Measurements from ENCODE around the gene ZNF304. TPM values are rescaled to one million over a fixed set of nuclear protein-coding genes. Genes with fewer than 3 reads are reported as not detected.
A peak's percentile ranks its signal among the peaks of the same experiment; 100 is the strongest.

Gene ZNF304
- total and polyA plus RNA-seq, 10 donors: 2.9 to 16.7 (median 12.2) TPM

- no peak for TF ChIP-seq CTCF (IDR thresholded peaks at IDR 0.05 in 8 of 11, conservative IDR thresholded peaks at IDR 0.05 in 3 of 11)
- TF ChIP-seq POLR2AphosphoS5 (IDR thresholded peaks at IDR 0.05): no peak
- no peak for TF ChIP-seq POLR2A (IDR thresholded peaks at IDR 0.05)
- DNase-seq: no peak
- Histone ChIP-seq H3K27me3 (replicated peaks in 1 of 7) (no peaks in the 10 kb centered on the region), H3K27ac (no peak overlapping the region), H3K9me3 (peaks cover 0 to 24% (median 2%) of the 10 kb centered on the region in 8 donors), H3K4me1 (no peaks in the 10 kb centered on the region), H3K4me3 (no peak overlapping the region), H3K36me3 (peaks cover 0 to 4% (median 0%) of the 10 kb centered on the region in 6 donors)
- WGBS, 5 donors: 64 to 70% (median 67%) methylated on average over 3 of the region's 3 CpGs
- intact Hi-C loops (cut with DNase I; ENCODE audit: low total_unique reads): no loop called here
Measured at GRCh38 chr19:57338877-57339276, 12.2 kb upstream of the ZNF304 start.

GRCh38 chr19:57342582-57342981 is 8.5 kb upstream of the ZNF304 start:
- Histone ChIP-seq H3K27ac (no peak overlapping the region), H3K36me3 (no peaks in the 10 kb centered on the region), H3K9me3 (peaks cover 0 to 8% (median 0%) of the 10 kb centered on the region in 8 donors), H3K4me3 (no peak overlapping the region), H3K27me3 (replicated peaks in 1 of 7) (peaks cover 0 to 12% (median 0%) of the 10 kb centered on the region in 7 donors), H3K4me1 (no peaks in the 10 kb centered on the region)
- no peak for DNase-seq
- WGBS, 5 donors: 67 to 80% (median 76%) methylated on average over 6 of the region's 6 CpGs
- intact Hi-C loops (cut with DNase I; ENCODE audit: low total_unique reads): no loop called here
- TF ChIP-seq CTCF (IDR thresholded peaks at IDR 0.05 in 8 of 11, conservative IDR thresholded peaks at IDR 0.05 in 3 of 11): no peak
- no peak for TF ChIP-seq POLR2A (IDR thresholded peaks at IDR 0.05)
- TF ChIP-seq POLR2AphosphoS5 (IDR thresholded peaks at IDR 0.05): no peak

- H3K4me1 ChIP-seq: peaks cover 14 to 26% (median 21%) of the 10 kb centered on the region in 6 donors
- intact Hi-C loops (cut with DNase I; ENCODE audit: low total_unique reads): no loop called here
- H3K4me3 ChIP-seq: no peak overlapping the region
- H3K27ac ChIP-seq: no peak overlapping the region
- no peak for DNase-seq
- peaks cover 0 to 15% (median 0%) of the 10 kb centered on the region in 7 donors for H3K27me3 ChIP-seq (replicated peaks in 1 of 7)
- TF ChIP-seq CTCF (IDR thresholded peaks at IDR 0.05 in 8 of 11, conservative IDR thresholded peaks at IDR 0.05 in 3 of 11): no peak
- no peak for TF ChIP-seq POLR2AphosphoS5 (IDR thresholded peaks at IDR 0.05)
- TF ChIP-seq POLR2A (IDR thresholded peaks at IDR 0.05): no peak
- peaks cover 0 to 9% (median 1%) of the 10 kb centered on the region in 6 donors for H3K36me3 ChIP-seq
- 68 to 78% (median 71%) methylated on average over 3 of the region's 3 CpGs for WGBS, 5 donors
- peaks cover 0 to 7% (median 2%) of the 10 kb centered on the region in 8 donors for H3K9me3 ChIP-seq
Measured at GRCh38 chr19:57348136-57348535, 2.9 kb upstream of the ZNF304 start.

GRCh38 chr19:57351867-57352266 is 796 bp downstream of the ZNF304 start:
- TF ChIP-seq POLR2AphosphoS5 (IDR thresholded peaks at IDR 0.05): no peak
- TF ChIP-seq CTCF (IDR thresholded peaks at IDR 0.05 in 8 of 11, conservative IDR thresholded peaks at IDR 0.05 in 3 of 11): no peak
- TF ChIP-seq POLR2A (IDR thresholded peaks at IDR 0.05): no peak
- WGBS, 5 donors: 25 to 35% (median 29%) methylated on average over 7 of the region's 7 CpGs
- peaks cover 7 to 46% (median 38%) of the 10 kb centered on the region in 6 donors for H3K36me3 ChIP-seq
- H3K4me1 ChIP-seq: peaks cover 15 to 39% (median 24%) of the 10 kb centered on the region in 6 donors
- peak overlapping the region in 6 of 8 donors; percentile 54 to 87 (median 83) for H3K27ac ChIP-seq
- peaks cover 0 to 4% (median 0%) of the 10 kb centered on the region in 7 donors for H3K27me3 ChIP-seq (replicated peaks in 1 of 7)
- peak overlapping the region; percentile 78 to 92 (median 88) for H3K4me3 ChIP-seq
- H3K9me3 ChIP-seq: peaks cover 0 to 45% (median 32%) of the 10 kb centered on the region in 8 donors
- intact Hi-C loops (cut with DNase I; ENCODE audit: low total_unique reads): no loop called here
- no peak for DNase-seq
